GM12878 (cell line): ENCODE measurements around the gene FSTL4. TPM values are rescaled to one million over a fixed set of nuclear protein-coding genes. Genes with fewer than 3 reads are reported as not detected.

Source experiments
- ATAC-seq: fragments of 200-7000 bp; cut with Tn5 transposase; 3 replicates; pipeline ENCODE4 v1.9.1; 2020; ENCODE audit warnings: mild to moderate bottlenecking, moderate library complexity
- BruUV-seq: library from RNA; stranded (reverse); fragments of 400-500 nt; replicated peaks from 2 replicates; lab custom pipeline; 2021; lab: Mats Ljungman, UMichigan
- CTCF ChIA-PET: fragments of 300-600 bp; sonication (Branson Sonifier 250); formaldehyde crosslinking; extraction: SDS; loops from one replicate; lab custom pipeline; 2021; ENCODE audit warnings: inconsistent platforms; lab: Yijun Ruan, JAX
- POLR2A ChIA-PET: fragments of 350-600 bp; formaldehyde crosslinking; extraction: SDS; loops from one replicate; lab custom pipeline; 2021; ENCODE audit warnings: inconsistent platforms; lab: Charles Lee
- RAD21 ChIA-PET: fragments of 300-600 bp; sonication (Branson Sonifier 250); formaldehyde crosslinking; loops from one replicate; lab custom pipeline; 2023; ENCODE audit warnings: antibody characterized with exemption; ENCODE audit not compliant: unreplicated experiment; lab: Charles Lee
- SMC1A ChIA-PET: fragments of 300-600 bp; sonication (Branson Sonifier 250); formaldehyde crosslinking; loops from one replicate; lab custom pipeline; 2023; ENCODE audit not compliant: unreplicated experiment, uncharacterized antibody; lab: Charles Lee
- DNase-seq: peaks from one replicate; pipeline ENCODE4 v3.0.0-alpha.2; 2011; ENCODE audit warnings: low read depth, low spot score
- FAIRE-seq: peaks from 3 replicates; lab custom pipeline; 2011; peaks lifted over from hg19 to GRCh38; lab: Jason Lieb, UNC
- H2AFZ ChIP-seq: 2 replicates; pipeline ENCODE4 v1.6.0; 2011; ENCODE audit warnings: low read depth, low read length, control low read depth; ENCODE audit not compliant: control insufficient read depth
- H3K27ac ChIP-seq: 2 replicates; pipeline ENCODE4 v1.5.1; 2011; ENCODE audit warnings: control low read depth; ENCODE audit not compliant: control insufficient read depth, insufficient read depth
- H3K27me3 ChIP-seq, 2 experiments: replicated peaks in 1 of 2; 2 replicates each; pipeline versions ENCODE4 v1.6.0 to v1.6.1; 2011; ENCODE audit warnings: low read length in 1 of 2; ENCODE audit not compliant: control insufficient read depth in 2 of 2, insufficient read depth in 2 of 2
- H3K36me3 ChIP-seq, 2 experiments: 2 replicates each; pipeline ENCODE4 v1.5.1; 2011; ENCODE audit warnings: low read length in 1 of 2; ENCODE audit not compliant: control insufficient read depth in 2 of 2, insufficient read depth in 2 of 2
- H3K4me1 ChIP-seq: 2 replicates; pipeline ENCODE4 v1.6.1; 2011; ENCODE audit warnings: mild to moderate bottlenecking, low read length, moderate library complexity, mixed read lengths; ENCODE audit not compliant: control insufficient read depth, insufficient read depth
- H3K4me2 ChIP-seq: 2 replicates; pipeline ENCODE4 v1.6.0; 2011; ENCODE audit warnings: control low read depth; ENCODE audit not compliant: control insufficient read depth, insufficient read depth
- H3K4me3 ChIP-seq: fragments of 200-600 bp; sonication (generic); 2 replicates; pipeline ENCODE4 v1.5.1; 2016
- H3K79me2 ChIP-seq: 2 replicates; pipeline ENCODE4 v1.6.0; 2011; ENCODE audit warnings: low read length; ENCODE audit not compliant: control insufficient read depth, insufficient read depth
- H3K9ac ChIP-seq: 2 replicates; pipeline ENCODE4 v1.8.0; 2011; ENCODE audit warnings: low read length, control low read depth, mixed read lengths; ENCODE audit not compliant: control insufficient read depth, insufficient read depth
- H3K9me3 ChIP-seq: replicated peaks from 3 replicates; pipeline ENCODE4 v1.5.1; 2011; ENCODE audit warnings: mild to moderate bottlenecking, low read length; ENCODE audit not compliant: control insufficient read depth, insufficient read depth
- H4K20me1 ChIP-seq: 2 replicates; pipeline ENCODE4 v1.6.0; 2011; ENCODE audit not compliant: control insufficient read depth, insufficient read depth
- FOS ChIP-seq: IDR thresholded peaks from 3 replicates; pipeline ENCODE4 v1.6.1; 2011; ENCODE audit warnings: borderline replicate concordance; ENCODE audit not compliant: insufficient read length; ENCODE audit errors: extremely low read depth
- NFIC ChIP-seq: IDR thresholded peaks from 2 replicates; pipeline ENCODE4 v1.6.1; 2012; ENCODE audit warnings: low read depth, mild to moderate bottlenecking, inconsistent platforms, low read length, moderate library complexity
- POLR2AphosphoS2 ChIP-seq: IDR thresholded peaks from 2 replicates; pipeline ENCODE4 v1.6.1; 2011; ENCODE audit warnings: low read depth, mild to moderate bottlenecking, low read length, improper control_type of control experiment, moderate library complexity
- SRF ChIP-seq, 2 experiments: IDR thresholded peaks; 2 replicates each; pipeline ENCODE4 v1.6.1; 2011; ENCODE audit warnings: low read depth in 2 of 2, low read length in 2 of 2, mild to moderate bottlenecking in 1 of 2, moderate library complexity in 1 of 2
- ZNF384 ChIP-seq: IDR thresholded peaks from 2 replicates; pipeline ENCODE4 v1.6.1; 2012; ENCODE audit warnings: low read depth, mild to moderate bottlenecking, low read length, improper control_type of control experiment, borderline replicate concordance
- WGBS: methylation state at CpG from one replicate; pipeline ENCODE4 v1.1.6; 2016; ENCODE audit warnings: low lambda C conversion rate; ENCODE audit not compliant: insufficient replicate concordance, insufficient coverage; ENCODE audit errors: missing lambda C conversion rate; 5-methylcytosine and 5-hydroxymethylcytosine counted together
- in situ Hi-C: fragments of 300-500 bp; cut with MboI; formaldehyde crosslinking; loops from 9 replicates; pipeline ENCODE4 v1.14.3; 2018; ENCODE audit warnings: mixed read lengths
- intact Hi-C: fragments of 100-400 bp; cut with micrococcal nuclease; formaldehyde crosslinking; loops from one replicate; pipeline ENCODE4 v1.14.2; 2022; ENCODE audit not compliant: unreplicated experiment
- polyA plus RNA-seq, 11 experiments: library from polyadenylated mRNA; depleted of rRNA in 4 of 11; unstranded in 6 of 11; stranded (reverse) in 5 of 11; fragments of >200 nt; fragmentation: Nextera tagmentation in 4 of 11; fragmentation: Illumina TruSeq in 1 of 11; extraction: Ambion mirVana in 4 of 11; extraction: Trizol in 1 of 11; gene quantifications; 1 replicate in 1 of 11; 2 replicates in 10 of 11; pipeline versions ENCODE4 v1.2.1 to v1.2.3, GENCODE V29; 2011 to 2016; ENCODE audit warnings: inconsistent platforms in 2 of 11, missing spikeins in 2 of 11, low read depth in 1 of 11
- total RNA-seq, 4 experiments: library from RNA; depleted of rRNA in 3 of 4; stranded (reverse); fragments of >200 nt in 3 of 4; fragmentation: Illumina TruSeq in 1 of 4; extraction: Trizol in 1 of 4; gene quantifications; 2 replicates each; pipeline versions ENCODE4 v1.2.1 to v1.2.3, GENCODE V29; 2013 to 2021
- TF ChIP-seq, protein P1 (sequence below): IDR thresholded peaks from 2 replicates; pipeline ENCODE4 v1.6.1; 2012; ENCODE audit warnings: low read depth, low read length, improper control_type of control experiment
- TF ChIP-seq, protein P2 (sequence below): IDR thresholded peaks from 2 replicates; pipeline ENCODE4 v1.6.1; 2011; ENCODE audit warnings: low read depth, low read length, improper control_type of control experiment, borderline replicate concordance
- TF ChIP-seq, protein P3 (sequence below): fragments of 450-650 bp; IDR thresholded peaks from 2 replicates; pipeline ENCODE4 v1.6.1; 2017; ENCODE audit warnings: antibody characterized with exemption, mild to moderate bottlenecking, moderate library complexity
- TF ChIP-seq, protein P4 (sequence below): IDR thresholded peaks from 2 replicates; pipeline ENCODE4 v1.6.1; 2012; ENCODE audit warnings: low read length, inconsistent platforms

The FSTL4 gene
- total and polyA plus RNA-seq, 10 of the 15 experiments (the other 5 are each of a cell fraction or from before 2014, with no cell fraction given), result 0.01 to 0.79 (median 0.21) TPM; not detected in 6

DNA sequence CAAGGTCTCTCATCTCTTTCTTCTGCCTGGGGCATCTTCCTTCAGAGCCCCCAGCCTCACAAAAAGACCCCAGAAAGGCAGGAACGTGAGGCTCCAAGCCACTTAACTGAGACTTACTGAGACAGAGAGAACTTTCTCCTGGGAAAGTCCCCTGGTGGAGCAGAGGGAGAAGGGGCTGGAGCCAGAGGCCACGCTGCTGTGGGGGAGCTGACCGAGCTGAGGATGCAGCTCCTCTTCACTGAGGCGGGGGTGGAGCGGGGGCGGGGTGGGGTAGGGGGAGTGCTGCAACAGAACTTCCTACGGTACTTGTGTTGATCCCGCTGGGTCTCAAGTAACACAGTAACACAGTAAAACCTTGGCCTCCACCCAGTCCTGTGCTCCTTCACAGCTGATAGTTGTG is 204.0 kb downstream of the FSTL4 start:
- H3K4me2 ChIP-seq, result no peak overlapping the region
- H4K20me1 ChIP-seq, result no peaks in the 10 kb centered on the region
- H3K9ac ChIP-seq, result no peak overlapping the region
- ChIA-PET RAD21 (interaction anchor here (1.1 kb wide), 1 partner anchor 15 kb away, joined by 4 read pairs; no protein-coding TSS in a partner anchor), SMC1A (no interaction called here), POLR2A (no interaction called here), CTCF (interaction anchor here (1.4 kb wide), 1 partner anchor 13 kb away, joined by 3 read pairs; no protein-coding TSS in a partner anchor)
- no peak for FAIRE-seq
- DNase-seq, result no peak
- H3K9me3 ChIP-seq, result no peaks in the 10 kb centered on the region
- 31% methylated on average over 5 of the region's 8 CpGs for WGBS
- TF ChIP-seq FOS, result no peak
- H3K27me3 ChIP-seq, result no peaks in the 10 kb centered on the region
- no TSS peak for BruUV-seq
- no peaks in the 10 kb centered on the region for H3K4me1 ChIP-seq
- no peaks in the 10 kb centered on the region for H3K79me2 ChIP-seq
- intact Hi-C loops (no loop called here), in situ Hi-C loops (no loop called here)
- no peak overlapping the region for H3K4me3 ChIP-seq
- no peak overlapping the region for H2AFZ ChIP-seq
- no peak for ATAC-seq
- H3K27ac ChIP-seq, result no peak overlapping the region
- H3K36me3 ChIP-seq, result no peaks in the 10 kb centered on the region

DNA sequence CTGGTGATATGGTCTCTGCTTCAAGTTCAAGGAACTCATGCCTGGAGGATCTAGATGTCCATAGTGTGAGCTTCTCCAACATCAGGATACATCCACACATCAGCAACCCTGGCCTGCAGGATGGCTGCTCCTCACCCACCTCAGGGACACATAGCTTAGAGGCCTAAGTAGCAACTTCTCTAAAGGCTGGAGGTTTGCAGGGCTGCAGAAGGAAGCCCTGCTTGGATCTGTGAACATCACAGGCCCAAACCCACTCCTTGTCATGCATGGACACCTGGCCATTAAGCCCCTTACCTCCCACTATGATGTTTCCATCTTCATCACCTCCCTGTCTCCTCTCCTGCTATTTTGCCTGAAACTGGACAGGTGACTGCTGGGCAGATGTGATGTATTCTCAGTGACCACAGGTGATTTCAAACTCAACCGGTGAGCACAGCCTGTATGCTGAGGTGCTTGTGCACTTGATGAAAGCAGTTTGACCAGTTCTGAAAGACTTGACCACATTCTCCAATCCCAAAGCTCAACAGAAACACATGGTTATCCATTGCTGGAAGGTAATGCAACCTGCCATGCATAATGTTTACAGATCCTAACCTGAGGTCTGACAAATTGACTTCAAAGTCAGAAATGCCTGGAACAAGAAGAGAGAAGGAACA is 205.2 kb downstream of the FSTL4 start:
- Histone ChIP-seq H3K36me3 (no peaks in the 10 kb centered on the region), H3K27ac (no peak overlapping the region), H3K9ac (no peak overlapping the region), H3K4me1 (no peaks in the 10 kb centered on the region), H3K79me2 (no peaks in the 10 kb centered on the region), H4K20me1 (no peaks in the 10 kb centered on the region), H3K4me3 (no peak overlapping the region), H3K4me2 (no peak overlapping the region), H2AFZ (no peak overlapping the region), H3K27me3 (no peaks in the 10 kb centered on the region), H3K9me3 (no peaks in the 10 kb centered on the region)
- 62% methylated on average over 1 of the region's 1 CpG for whole genome bisulfite sequencing
- ChIA-PET POLR2A (interaction anchor here (0.8 kb wide), 1 partner anchor 8 kb away, joined by 3 read pairs; no protein-coding TSS in a partner anchor), RAD21 (no interaction called here), SMC1A (interaction anchor here (0.6 to 2.4 kb wide), 3 partner anchors 10 to 1491 kb away, joined by 3 to 5 read pairs (median 3); no protein-coding TSS in a partner anchor), CTCF (interaction anchor here (0.9 to 1.6 kb wide), 5 partner anchors 11 to 47 kb away, joined by 3 to 10 read pairs (median 3); no protein-coding TSS in a partner anchor)
- DNase-seq, result no peak
- in situ Hi-C loops (no loop called here), intact Hi-C loops (no loop called here)
- FAIRE-seq, result no peak
- BruUV-seq, result no TSS peak
- no peak for ATAC-seq
- TF ChIP-seq, protein P1, sequence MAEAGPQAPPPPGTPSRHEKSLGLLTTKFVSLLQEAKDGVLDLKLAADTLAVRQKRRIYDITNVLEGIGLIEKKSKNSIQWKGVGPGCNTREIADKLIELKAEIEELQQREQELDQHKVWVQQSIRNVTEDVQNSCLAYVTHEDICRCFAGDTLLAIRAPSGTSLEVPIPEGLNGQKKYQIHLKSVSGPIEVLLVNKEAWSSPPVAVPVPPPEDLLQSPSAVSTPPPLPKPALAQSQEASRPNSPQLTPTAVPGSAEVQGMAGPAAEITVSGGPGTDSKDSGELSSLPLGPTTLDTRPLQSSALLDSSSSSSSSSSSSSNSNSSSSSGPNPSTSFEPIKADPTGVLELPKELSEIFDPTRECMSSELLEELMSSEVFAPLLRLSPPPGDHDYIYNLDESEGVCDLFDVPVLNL, result no peak
- TF ChIP-seq, protein P2, sequence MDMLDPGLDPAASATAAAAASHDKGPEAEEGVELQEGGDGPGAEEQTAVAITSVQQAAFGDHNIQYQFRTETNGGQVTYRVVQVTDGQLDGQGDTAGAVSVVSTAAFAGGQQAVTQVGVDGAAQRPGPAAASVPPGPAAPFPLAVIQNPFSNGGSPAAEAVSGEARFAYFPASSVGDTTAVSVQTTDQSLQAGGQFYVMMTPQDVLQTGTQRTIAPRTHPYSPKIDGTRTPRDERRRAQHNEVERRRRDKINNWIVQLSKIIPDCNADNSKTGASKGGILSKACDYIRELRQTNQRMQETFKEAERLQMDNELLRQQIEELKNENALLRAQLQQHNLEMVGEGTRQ, result no peak
- TF ChIP-seq, protein P3, sequence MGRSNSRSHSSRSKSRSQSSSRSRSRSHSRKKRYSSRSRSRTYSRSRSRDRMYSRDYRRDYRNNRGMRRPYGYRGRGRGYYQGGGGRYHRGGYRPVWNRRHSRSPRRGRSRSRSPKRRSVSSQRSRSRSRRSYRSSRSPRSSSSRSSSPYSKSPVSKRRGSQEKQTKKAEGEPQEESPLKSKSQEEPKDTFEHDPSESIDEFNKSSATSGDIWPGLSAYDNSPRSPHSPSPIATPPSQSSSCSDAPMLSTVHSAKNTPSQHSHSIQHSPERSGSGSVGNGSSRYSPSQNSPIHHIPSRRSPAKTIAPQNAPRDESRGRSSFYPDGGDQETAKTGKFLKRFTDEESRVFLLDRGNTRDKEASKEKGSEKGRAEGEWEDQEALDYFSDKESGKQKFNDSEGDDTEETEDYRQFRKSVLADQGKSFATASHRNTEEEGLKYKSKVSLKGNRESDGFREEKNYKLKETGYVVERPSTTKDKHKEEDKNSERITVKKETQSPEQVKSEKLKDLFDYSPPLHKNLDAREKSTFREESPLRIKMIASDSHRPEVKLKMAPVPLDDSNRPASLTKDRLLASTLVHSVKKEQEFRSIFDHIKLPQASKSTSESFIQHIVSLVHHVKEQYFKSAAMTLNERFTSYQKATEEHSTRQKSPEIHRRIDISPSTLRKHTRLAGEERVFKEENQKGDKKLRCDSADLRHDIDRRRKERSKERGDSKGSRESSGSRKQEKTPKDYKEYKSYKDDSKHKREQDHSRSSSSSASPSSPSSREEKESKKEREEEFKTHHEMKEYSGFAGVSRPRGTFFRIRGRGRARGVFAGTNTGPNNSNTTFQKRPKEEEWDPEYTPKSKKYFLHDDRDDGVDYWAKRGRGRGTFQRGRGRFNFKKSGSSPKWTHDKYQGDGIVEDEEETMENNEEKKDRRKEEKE, result no peak
- TF ChIP-seq, protein P4, sequence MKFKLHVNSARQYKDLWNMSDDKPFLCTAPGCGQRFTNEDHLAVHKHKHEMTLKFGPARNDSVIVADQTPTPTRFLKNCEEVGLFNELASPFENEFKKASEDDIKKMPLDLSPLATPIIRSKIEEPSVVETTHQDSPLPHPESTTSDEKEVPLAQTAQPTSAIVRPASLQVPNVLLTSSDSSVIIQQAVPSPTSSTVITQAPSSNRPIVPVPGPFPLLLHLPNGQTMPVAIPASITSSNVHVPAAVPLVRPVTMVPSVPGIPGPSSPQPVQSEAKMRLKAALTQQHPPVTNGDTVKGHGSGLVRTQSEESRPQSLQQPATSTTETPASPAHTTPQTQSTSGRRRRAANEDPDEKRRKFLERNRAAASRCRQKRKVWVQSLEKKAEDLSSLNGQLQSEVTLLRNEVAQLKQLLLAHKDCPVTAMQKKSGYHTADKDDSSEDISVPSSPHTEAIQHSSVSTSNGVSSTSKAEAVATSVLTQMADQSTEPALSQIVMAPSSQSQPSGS, result no peak
- no peak for TF ChIP-seq POLR2AphosphoS2
- TF ChIP-seq ZNF384, result no peak
- no peak for TF ChIP-seq SRF (IDR thresholded peaks at IDR 0.05; ENCODE audit: low read depth in 2 of 2, low read length in 2 of 2)
- TF ChIP-seq NFIC, result no peak
